K562 (cell line): ENCODE measurements around the gene ELK1. TPM values are rescaled to one million over a fixed set of nuclear protein-coding genes. Genes with fewer than 3 reads are reported as not detected.

Experiments
- ATAC-seq: fragments of 200-7000 bp; cut with Tn5 transposase; 3 replicates; pipeline ENCODE4 v1.9.1; 2020; ENCODE audit warnings: moderate library complexity
- BruUV-seq: library from RNA; stranded (reverse); fragments of 400-500 nt; replicated peaks from 2 replicates; lab custom pipeline; 2021; lab: Mats Ljungman, UMichigan
- CTCF ChIA-PET: fragments of 300-600 bp; formaldehyde crosslinking; extraction: SDS; loops from one replicate; lab custom pipeline; 2021; ENCODE audit warnings: low intra/inter-chr PET ratio; lab: Yijun Ruan, JAX
- POLR2A ChIA-PET: fragments of 300-600, 350-650 bp; sonication (Branson Sonifier 250); formaldehyde crosslinking; extraction: SDS; loops from one replicate; lab custom pipeline; 2021; ENCODE audit warnings: antibody characterized with exemption, inconsistent platforms; lab: Yijun Ruan, JAX
- DNase-seq, 4 experiments: peaks; one replicate each; pipeline versions ENCODE4 v3.0.0 to v3.0.0-alpha.2; 2011 to 2018; ENCODE audit warnings: low spot score in 3 of 4, mixed read lengths in 3 of 4; ENCODE audit errors: extremely low read depth in 1 of 4
- FAIRE-seq: peaks from 2 replicates; lab custom pipeline; 2011; peaks lifted over from hg19 to GRCh38; lab: Jason Lieb, UNC
- H2AFZ ChIP-seq: 2 replicates; pipeline ENCODE4 v1.6.0; 2011; ENCODE audit warnings: low read depth, low read length, control low read depth, inconsistent platforms
- H3K27ac ChIP-seq: fragments of 200-600 bp; 3 replicates; pipeline ENCODE4 v1.8.0; 2011; ENCODE audit warnings: low read depth, mild to moderate bottlenecking, control low read depth, inconsistent platforms, low read length, moderate library complexity, mixed read lengths; ENCODE audit errors: extremely low read depth
- H3K27me3 ChIP-seq, 2 experiments: fragments of 300-600 bp in 1 of 2; 2 replicates in 1 of 2; 3 replicates in 1 of 2; pipeline versions ENCODE4 v1.6.0 to v1.8.0; 2011; ENCODE audit warnings: inconsistent platforms in 2 of 2, low read length in 2 of 2, mild to moderate bottlenecking in 1 of 2, mixed read lengths in 1 of 2, moderate library complexity in 1 of 2; ENCODE audit not compliant: control insufficient read depth in 2 of 2, insufficient read depth in 2 of 2
- H3K36me3 ChIP-seq: fragments of 300-600 bp; 3 replicates; pipeline ENCODE4 v1.8.0; 2011; ENCODE audit warnings: mild to moderate bottlenecking, low read length, inconsistent platforms; ENCODE audit not compliant: control insufficient read depth, insufficient read depth
- H3K4me1 ChIP-seq, 2 experiments: fragments of 200-600 bp in 1 of 2; replicated peaks in 1 of 2; 2 replicates in 1 of 2; 3 replicates in 1 of 2; pipeline versions ENCODE4 v1.5.1 to v1.8.0; 2011; ENCODE audit warnings: inconsistent platforms in 2 of 2, low read length in 2 of 2, mild to moderate bottlenecking in 1 of 2, mixed read lengths in 1 of 2, moderate library complexity in 1 of 2; ENCODE audit not compliant: control insufficient read depth in 2 of 2, insufficient read depth in 2 of 2
- H3K4me2 ChIP-seq: 2 replicates; pipeline ENCODE4 v1.6.1; 2011; ENCODE audit warnings: low read length, control low read depth, inconsistent platforms, mixed read lengths; ENCODE audit not compliant: insufficient read depth
- H3K4me3 ChIP-seq: fragments of 200-600 bp; sonication (generic), shearing (Covaris generic); 2 replicates; pipeline ENCODE4 v1.5.1; 2016; ENCODE audit warnings: control low read depth, inconsistent platforms
- H3K79me2 ChIP-seq: fragments of 200-600 bp; 3 replicates; pipeline ENCODE4 v1.8.0; 2011; ENCODE audit warnings: low read length, inconsistent platforms; ENCODE audit not compliant: control insufficient read depth, insufficient read depth
- H3K9ac ChIP-seq, 2 experiments: 2 replicates each; pipeline versions ENCODE4 v1.6.0 to v1.6.1; 2011; ENCODE audit warnings: low read depth in 2 of 2, low read length in 2 of 2, control low read depth in 1 of 2, inconsistent platforms in 1 of 2, mild to moderate bottlenecking in 1 of 2, mixed read lengths in 1 of 2; ENCODE audit not compliant: insufficient read depth in 1 of 2
- H3K9me1 ChIP-seq: one replicate; pipeline ENCODE4 v1.6.0; 2011; ENCODE audit warnings: inconsistent platforms, mild to moderate bottlenecking, low read length, moderate library complexity; ENCODE audit not compliant: control insufficient read depth, insufficient read depth
- H3K9me3 ChIP-seq: replicated peaks from 2 replicates; pipeline ENCODE4 v1.5.1; 2011; ENCODE audit warnings: low read depth, low read length, inconsistent platforms; ENCODE audit not compliant: control insufficient read depth, insufficient read depth
- H4K20me1 ChIP-seq: replicated peaks from 2 replicates; pipeline ENCODE4 v1.6.1; 2011; ENCODE audit warnings: low read length, inconsistent platforms, mixed read lengths; ENCODE audit not compliant: control insufficient read depth, insufficient read depth
- ETV1 ChIP-seq: fragments of 450-650 bp; conservative IDR thresholded peaks from 2 replicates; pipeline ENCODE4 v1.6.1; 2016; ENCODE audit warnings: missing genetic modification characterization, control low read depth, low read depth, missing compliant biosample characterization
- MCM3 ChIP-seq: fragments of 450-650 bp; IDR thresholded peaks from 2 replicates; pipeline ENCODE4 v1.6.1; 2016
- SPI1 ChIP-seq: IDR thresholded peaks from 2 replicates; pipeline ENCODE4 v1.6.1; 2011; ENCODE audit warnings: low read depth, low read length, control low read depth, borderline replicate concordance
- TAF9B ChIP-seq: fragments of 450-650 bp; IDR thresholded peaks from 2 replicates; pipeline ENCODE4 v1.6.1; 2018; ENCODE audit warnings: mild to moderate bottlenecking; ENCODE audit not compliant: partially characterized antibody
- ZEB2 ChIP-seq: fragments of 450-650 bp; IDR thresholded peaks from 2 replicates; pipeline ENCODE4 v1.6.1; 2016
- ZNF436 ChIP-seq: fragments of 250-450, 450-650 bp; sonication (Bioruptor Pico); formaldehyde crosslinking; IDR thresholded peaks from 2 replicates; pipeline ENCODE4 v1.7.0; 2020; ENCODE audit warnings: mild to moderate bottlenecking
- ZNF584 ChIP-seq: fragments of 200-800 bp; sonication (Bioruptor generic); IDR thresholded peaks from 2 replicates; pipeline ENCODE4 v1.6.1; 2016; ENCODE audit warnings: low read depth, mild to moderate bottlenecking, missing genetic modification characterization, missing compliant biosample characterization
- WGBS: fragments of 100-300 bp; shearing (Covaris generic); methylation state at CpG from one replicate; pipeline ENCODE4 v1.1.6; 2016; ENCODE audit warnings: low coverage, mixed read lengths; ENCODE audit not compliant: insufficient coverage; ENCODE audit errors: missing lambda C conversion rate; 5-methylcytosine and 5-hydroxymethylcytosine counted together
- in situ Hi-C: fragments of 300-500 bp; cut with MboI; formaldehyde crosslinking; loops from 4 replicates; pipeline ENCODE4 v1.15.0; 2018; ENCODE audit warnings: inconsistent platforms, mixed read lengths
- intact Hi-C: fragments of 100-400 bp; cut with micrococcal nuclease; formaldehyde crosslinking; loops from 2 replicates; pipeline ENCODE4 v1.14.2; 2022
- polyA plus RNA-seq, 8 experiments: library from polyadenylated mRNA; depleted of rRNA in 4 of 8; stranded (reverse) in 5 of 8; unstranded in 3 of 8; fragments of >200 nt; fragmentation: Nextera tagmentation in 2 of 8; fragmentation: Illumina TruSeq in 1 of 8; extraction: Ambion mirVana in 2 of 8; extraction: Trizol in 1 of 8; gene quantifications; 2 replicates each; pipeline versions ENCODE4 v1.2.1 to v1.2.3, GENCODE V29; 2011 to 2014; ENCODE audit warnings: inconsistent platforms in 1 of 8, missing spikeins in 1 of 8
- total RNA-seq, 7 experiments: library from RNA; depleted of rRNA in 6 of 7; stranded (reverse); fragments of >200 nt in 6 of 7; fragmentation: Illumina TruSeq in 2 of 7; extraction: Trizol in 2 of 7; gene quantifications; 2 replicates each; pipeline versions ENCODE4 v1.2.1 to v1.2.3, GENCODE V29; 2011 to 2021; ENCODE audit warnings: low replicate concordance in 1 of 7
- TF ChIP-seq, protein P1 (sequence below): fragments of 250-450 bp; sonication (Bioruptor Pico); IDR thresholded peaks from 2 replicates; pipeline ENCODE4 v1.6.1; 2021; ENCODE audit warnings: mild to moderate bottlenecking

The ELK1 gene
- total and polyA plus RNA-seq, 9 of the 15 experiments (the other 6 are each of a cell fraction or from before 2014, with no cell fraction given): 4.4 to 74.9 (median 26.5) TPM

DNA sequence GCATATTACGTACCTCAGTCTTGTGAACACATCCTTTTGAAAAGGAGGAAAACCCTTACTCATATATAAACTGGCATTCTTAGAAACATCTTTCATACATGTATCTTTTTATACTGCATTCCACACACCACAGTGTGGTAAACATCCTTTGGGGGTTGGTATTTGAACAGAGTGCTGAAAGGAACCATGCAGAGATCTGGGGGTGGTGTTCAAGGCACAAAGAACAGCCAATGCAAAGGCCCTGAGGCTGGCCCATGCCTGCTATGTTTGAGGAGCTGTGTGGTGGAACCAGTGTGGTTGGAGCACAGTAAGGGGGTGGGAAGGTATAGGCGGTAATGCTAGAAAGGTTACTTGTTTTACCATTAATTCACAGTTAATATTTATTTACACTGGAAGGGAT, 2.0 kb downstream of the ELK1 start:
- peak overlapping the region; percentile 85; the same call in 1 of the 2 replicates for H3K4me3 ChIP-seq
- in situ Hi-C loops (no loop called here), intact Hi-C loops (loop anchor here (5.0 kb wide), 1 partner anchor 86 kb away; the partner anchor contains the start of gene ARAF)
- H3K27ac ChIP-seq: no peak overlapping the region
- no peaks in the 10 kb centered on the region for H4K20me1 ChIP-seq
- no TSS peak for BruUV-seq
- peaks cover 5% of the 10 kb centered on the region for H3K9me1 ChIP-seq
- peaks cover 70% of the 10 kb centered on the region; the same call in 2 of the 3 replicates for H3K36me3 ChIP-seq
- ChIA-PET POLR2A (no interaction called here), CTCF (no interaction called here)
- no peaks in the 10 kb centered on the region for H3K9me3 ChIP-seq
- TF ChIP-seq ZNF436 (CRISPR knock-in tag) (no peak), ETV1 (tag) (no peak), ZEB2 (no peak), TAF9B (no peak), SPI1 (no peak), ZNF584 (CRISPR knock-in tag) (no peak), MCM3 (no peak)
- TF ChIP-seq, protein P1, sequence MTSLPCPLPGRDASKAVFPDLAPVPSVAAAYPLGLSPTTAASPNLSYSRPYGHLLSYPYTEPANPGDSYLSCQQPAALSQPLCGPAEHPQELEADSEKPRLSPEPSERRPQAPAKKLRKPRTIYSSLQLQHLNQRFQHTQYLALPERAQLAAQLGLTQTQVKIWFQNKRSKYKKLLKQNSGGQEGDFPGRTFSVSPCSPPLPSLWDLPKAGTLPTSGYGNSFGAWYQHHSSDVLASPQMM (CRISPR knock-in tag): no peak
- H3K9ac ChIP-seq: peak overlapping the region in 1 of 2 experiments; percentile 45; a peak in 1 of 4 replicates
- peaks cover 21 to 29% of the 10 kb centered on the region in 2 experiments; a peak in 4 of 5 replicates for H3K4me1 ChIP-seq
- ATAC-seq (no peak), FAIRE-seq (no peak), DNase-seq (no peak)
- no peak overlapping the region for H2AFZ ChIP-seq
- 60% methylated on average over 2 of the region's 2 CpGs for WGBS
- no peaks in the 10 kb centered on the region for H3K27me3 ChIP-seq
- peaks cover 60% of the 10 kb centered on the region for H3K79me2 ChIP-seq
- H3K4me2 ChIP-seq: peak overlapping the region; percentile 93
